ENCODE data around the gene KLHDC7A.

DNA sequence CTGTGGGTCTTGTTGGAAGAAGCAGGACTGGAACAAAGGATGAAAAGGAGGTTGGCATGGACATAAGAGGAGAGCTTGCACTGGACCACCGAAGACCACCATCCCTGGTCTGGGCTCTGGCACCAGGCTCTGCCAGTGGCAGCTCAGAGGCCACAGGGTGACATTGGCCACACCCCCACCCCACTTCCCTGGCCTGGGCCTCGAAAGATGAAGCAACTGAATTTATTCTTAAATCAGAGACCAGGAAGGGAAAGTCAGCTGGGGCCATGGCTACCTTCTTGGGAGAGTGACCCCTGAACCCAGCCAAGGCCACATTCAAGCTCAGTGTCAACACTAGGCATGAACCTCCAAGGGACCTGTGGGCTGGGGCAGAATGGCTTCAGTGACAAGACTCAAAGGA, 4.0 kb downstream of the KLHDC7A start:
- TF ChIP-seq, protein P1, sequence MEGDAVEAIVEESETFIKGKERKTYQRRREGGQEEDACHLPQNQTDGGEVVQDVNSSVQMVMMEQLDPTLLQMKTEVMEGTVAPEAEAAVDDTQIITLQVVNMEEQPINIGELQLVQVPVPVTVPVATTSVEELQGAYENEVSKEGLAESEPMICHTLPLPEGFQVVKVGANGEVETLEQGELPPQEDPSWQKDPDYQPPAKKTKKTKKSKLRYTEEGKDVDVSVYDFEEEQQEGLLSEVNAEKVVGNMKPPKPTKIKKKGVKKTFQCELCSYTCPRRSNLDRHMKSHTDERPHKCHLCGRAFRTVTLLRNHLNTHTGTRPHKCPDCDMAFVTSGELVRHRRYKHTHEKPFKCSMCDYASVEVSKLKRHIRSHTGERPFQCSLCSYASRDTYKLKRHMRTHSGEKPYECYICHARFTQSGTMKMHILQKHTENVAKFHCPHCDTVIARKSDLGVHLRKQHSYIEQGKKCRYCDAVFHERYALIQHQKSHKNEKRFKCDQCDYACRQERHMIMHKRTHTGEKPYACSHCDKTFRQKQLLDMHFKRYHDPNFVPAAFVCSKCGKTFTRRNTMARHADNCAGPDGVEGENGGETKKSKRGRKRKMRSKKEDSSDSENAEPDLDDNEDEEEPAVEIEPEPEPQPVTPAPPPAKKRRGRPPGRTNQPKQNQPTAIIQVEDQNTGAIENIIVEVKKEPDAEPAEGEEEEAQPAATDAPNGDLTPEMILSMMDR (IDR thresholded peaks at IDR 0.05 in 8 of 11, conservative IDR thresholded peaks at IDR 0.05 in 3 of 11): no peak
- TF ChIP-seq POLR2A (IDR thresholded peaks at IDR 0.05): no peak
- no peak for TF ChIP-seq POLR2AphosphoS5 (IDR thresholded peaks at IDR 0.05)

Data from spleen (tissue), 7 donors.